Spleen (tissue), 11 donors: ENCODE data around the gene COL4A2. TPM values are rescaled to one million over a fixed set of nuclear protein-coding genes. Genes with fewer than 3 reads are reported as not detected.
"Not testable (repeated sequence)": the region's sequence is repeated elsewhere in the genome, so short reads cannot be mapped to it uniquely, and the experiment has no call there.

ENCODE experiments used
- DNase-seq: peaks from one replicate; pipeline ENCODE4 v3.0.0-alpha.2; 2020
- H3K27ac ChIP-seq, 8 donors: fragments of 200-600 bp; sonication (generic) in 7 of 8; 1 replicate in 4 of 8; 2 replicates in 4 of 8; pipeline versions ENCODE4 v1.5.0 to v1.8.0; 2016 to 2021; ENCODE audit warnings: inconsistent platforms in 4 of 8, mild to moderate bottlenecking in 4 of 8, moderate library complexity in 1 of 8
- H3K27me3 ChIP-seq, 7 donors: fragments of 200-600 bp; sonication (generic) in 6 of 7; replicated peaks in 1 of 7; 1 replicate in 4 of 7; 2 replicates in 3 of 7; pipeline versions ENCODE4 v1.5.0 to v1.8.0; 2016 to 2021; ENCODE audit warnings: inconsistent platforms in 3 of 7, mild to moderate bottlenecking in 1 of 7
- H3K36me3 ChIP-seq, 6 donors: fragments of 200-600 bp; sonication (generic) in 5 of 6; 1 replicate in 4 of 6; 2 replicates in 2 of 6; pipeline versions ENCODE4 v1.5.0 to v1.8.0; 2016 to 2021; ENCODE audit warnings: inconsistent platforms in 2 of 6
- H3K4me1 ChIP-seq, 6 donors: fragments of 200-600 bp; sonication (generic) in 5 of 6; 1 replicate in 3 of 6; 2 replicates in 3 of 6; pipeline versions ENCODE4 v1.5.0 to v1.8.0; 2016 to 2021; ENCODE audit warnings: inconsistent platforms in 3 of 6
- H3K4me3 ChIP-seq, 8 donors: fragments of 200-600 bp; sonication (generic) in 7 of 8; 1 replicate in 4 of 8; 2 replicates in 4 of 8; pipeline versions ENCODE4 v1.5.0 to v1.8.0; 2016 to 2021; ENCODE audit warnings: inconsistent platforms in 4 of 8, mild to moderate bottlenecking in 4 of 8, moderate library complexity in 2 of 8
- H3K9me3 ChIP-seq, 8 donors: fragments of 200-600 bp; sonication (generic) in 7 of 8; 1 replicate in 4 of 8; 2 replicates in 4 of 8; pipeline versions ENCODE4 v1.5.0 to v1.8.0; 2016 to 2021; ENCODE audit warnings: inconsistent platforms in 4 of 8
- POLR2A ChIP-seq, 3 donors: fragments of 450-650 bp; IDR thresholded peaks; one replicate each; pipeline ENCODE4 v1.5.1; 2017; ENCODE audit warnings: antibody characterized with exemption in 3 of 3, mild to moderate bottlenecking in 1 of 3
- POLR2AphosphoS5 ChIP-seq, 3 donors: sonication (generic); formaldehyde crosslinking; IDR thresholded peaks; one replicate each; pipeline ENCODE4 v1.5.1; 2017; ENCODE audit warnings: antibody characterized with exemption in 3 of 3
- WGBS, 5 donors: extraction: QIAGEN DNeasy Blood & Tissue Kit in 3 of 5; methylation state at CpG; one replicate each; pipeline versions ENCODE4 v1.1.5 to v1.1.7; 2013 to 2018; 5-methylcytosine and 5-hydroxymethylcytosine counted together
- intact Hi-C: fragments of 100-400 bp; cut with DNase I; formaldehyde crosslinking; loops from one replicate; pipeline ENCODE4 v1.15.0; 2023; ENCODE audit warnings: low total_unique reads
- polyA plus RNA-seq, 3 donors: library from polyadenylated mRNA; stranded (reverse); fragments of 200-250 nt; gene quantifications; one replicate each; pipeline ENCODE4 v1.2.1, GENCODE V29; 2013
- total RNA-seq, 7 donors: library from RNA; depleted of rRNA in 3 of 7; stranded (reverse); fragments of >200 nt in 3 of 7; fragmentation: NEBNext Ultra II Directional in 4 of 7; extraction: Animal tissue kit (Norgen Biotek cat#: 25700) in 4 of 7; gene quantifications; one replicate each; pipeline versions ENCODE4 v1.1.0 to v1.2.1, GENCODE V29; 2016 to 2021
- TF ChIP-seq, protein P1 (sequence below), 11 experiments: fragments of 200-600 bp in 7 of 11; fragments of 450-650 bp in 4 of 11; sonication (generic) in 4 of 11; IDR thresholded peaks in 8 of 11; conservative IDR thresholded peaks in 3 of 11; 1 replicate in 7 of 11; 2 replicates in 4 of 11; pipeline versions ENCODE4 v1.4.0 to v1.8.0; 2016 to 2021; ENCODE audit warnings: antibody characterized with exemption in 11 of 11, inconsistent platforms in 4 of 11, mild to moderate bottlenecking in 1 of 11
- donor health status: healthy with polysubstance abuse.
- donor health status: DM: no; HTN: no; CAD: no; lungs with moderate emphysema.
- donor health status: DM: no; HTN: no; CAD: no.
- donor health status: Bipolar disorder and iron deficiency.
- donor health status: healthy.
- donor health status: DM: no; HTN: no; CAD: no.
- donor health status: DM: yes; HTN: yes; CAD: no.

Gene COL4A2
- total and polyA plus RNA-seq, 10 donors = 52.6 to 712 (median 337) TPM

- intact Hi-C loops = no loop called here
- peaks cover 0 to 3% (median 0%) of the 10 kb centered on the region in 6 donors for H3K36me3 ChIP-seq
- peak overlapping the region in 4 of 8 donors; percentile 55 to 71 (median 62) for H3K27ac ChIP-seq
- H3K4me3 ChIP-seq = no peak overlapping the region
- H3K9me3 ChIP-seq = no peaks in the 10 kb centered on the region
- DNase-seq = no peak
- H3K4me1 ChIP-seq = peaks cover 0 to 34% (median 12%) of the 10 kb centered on the region in 6 donors
- peaks cover 0 to 45% (median 0%) of the 10 kb centered on the region in 7 donors for H3K27me3 ChIP-seq
- WGBS, 5 donors = 89 to 93% (median 92%) methylated on average over 13 of the region's 13 CpGs
- no peak for TF ChIP-seq POLR2AphosphoS5 (IDR thresholded peaks at IDR 0.05)
- TF ChIP-seq POLR2A (IDR thresholded peaks at IDR 0.05) = no peak
- TF ChIP-seq, protein P1, sequence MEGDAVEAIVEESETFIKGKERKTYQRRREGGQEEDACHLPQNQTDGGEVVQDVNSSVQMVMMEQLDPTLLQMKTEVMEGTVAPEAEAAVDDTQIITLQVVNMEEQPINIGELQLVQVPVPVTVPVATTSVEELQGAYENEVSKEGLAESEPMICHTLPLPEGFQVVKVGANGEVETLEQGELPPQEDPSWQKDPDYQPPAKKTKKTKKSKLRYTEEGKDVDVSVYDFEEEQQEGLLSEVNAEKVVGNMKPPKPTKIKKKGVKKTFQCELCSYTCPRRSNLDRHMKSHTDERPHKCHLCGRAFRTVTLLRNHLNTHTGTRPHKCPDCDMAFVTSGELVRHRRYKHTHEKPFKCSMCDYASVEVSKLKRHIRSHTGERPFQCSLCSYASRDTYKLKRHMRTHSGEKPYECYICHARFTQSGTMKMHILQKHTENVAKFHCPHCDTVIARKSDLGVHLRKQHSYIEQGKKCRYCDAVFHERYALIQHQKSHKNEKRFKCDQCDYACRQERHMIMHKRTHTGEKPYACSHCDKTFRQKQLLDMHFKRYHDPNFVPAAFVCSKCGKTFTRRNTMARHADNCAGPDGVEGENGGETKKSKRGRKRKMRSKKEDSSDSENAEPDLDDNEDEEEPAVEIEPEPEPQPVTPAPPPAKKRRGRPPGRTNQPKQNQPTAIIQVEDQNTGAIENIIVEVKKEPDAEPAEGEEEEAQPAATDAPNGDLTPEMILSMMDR (IDR thresholded peaks at IDR 0.05 in 8 of 11, conservative IDR thresholded peaks at IDR 0.05 in 3 of 11) = no peak
Observed at GRCh38 chr13:110394371-110394841, 87.3 kb downstream of the COL4A2 start.

DNA sequence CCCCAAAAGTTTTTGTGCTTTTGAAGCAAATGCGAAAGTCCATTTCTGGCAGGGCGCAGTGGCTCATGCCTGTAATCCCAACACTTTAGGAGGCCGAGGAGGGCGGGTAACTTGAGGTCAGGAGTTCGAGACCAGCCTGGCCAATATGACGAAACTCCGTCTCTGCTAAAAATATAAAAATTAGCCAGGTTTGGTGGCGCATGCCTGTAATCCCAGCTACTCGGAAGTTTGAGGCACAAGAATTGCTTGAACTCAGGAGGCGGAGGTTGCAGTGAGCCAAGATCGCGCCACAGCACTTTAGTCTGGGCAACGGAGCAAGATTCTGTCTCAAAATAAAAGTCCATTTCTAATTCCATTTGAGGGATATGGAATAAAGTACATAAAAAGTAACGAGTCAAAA, 88.5 kb downstream of the COL4A2 start:
- H3K4me3 ChIP-seq, DNase-seq, H3K36me3 ChIP-seq, H3K9me3 ChIP-seq, intact Hi-C loops: not testable (repeated sequence)
- H3K27ac ChIP-seq = peak overlapping the region in 7 of 8 donors; percentile 2 to 71 (median 62)
- H3K27me3 ChIP-seq = peaks cover 0 to 44% (median 0%) of the 10 kb centered on the region in 7 donors
- H3K4me1 ChIP-seq = peaks cover 0 to 39% (median 15%) of the 10 kb centered on the region in 6 donors
- 79 to 91% (median 88%) methylated on average over 14 of the region's 14 CpGs for WGBS, 5 donors

DNA sequence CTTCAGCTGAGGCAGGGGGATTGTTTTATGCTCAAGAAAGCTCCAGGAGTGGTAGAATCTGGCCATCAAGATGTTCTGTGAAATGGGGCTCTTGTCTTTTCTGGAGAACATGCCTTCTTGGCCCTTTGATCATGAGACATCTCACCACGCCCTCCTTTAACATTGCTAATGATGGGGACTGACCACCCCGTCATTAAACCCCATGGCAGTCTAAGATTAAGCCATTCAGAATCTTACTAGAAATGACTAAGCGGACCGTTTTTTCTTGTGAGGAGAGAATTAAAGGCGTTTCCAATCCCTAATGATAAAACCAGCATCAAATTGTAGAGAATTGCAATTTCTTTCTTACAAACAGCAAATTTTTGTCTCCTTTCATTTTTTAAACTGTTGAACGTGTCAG, 89.4 kb downstream of the COL4A2 start:
- H3K4me3 ChIP-seq = no peak overlapping the region
- no peak for DNase-seq
- no peaks in the 10 kb centered on the region for H3K9me3 ChIP-seq
- intact Hi-C loops = no loop called here
- H3K36me3 ChIP-seq = no peaks in the 10 kb centered on the region
- peaks cover 0 to 38% (median 0%) of the 10 kb centered on the region in 7 donors for H3K27me3 ChIP-seq
- TF ChIP-seq POLR2A (IDR thresholded peaks at IDR 0.05) = no peak
- WGBS, 5 donors = 57 to 70% (median 64%) methylated on average over 6 of the region's 6 CpGs
- peak overlapping the region; percentile 2 to 71 (median 60) for H3K27ac ChIP-seq
- H3K4me1 ChIP-seq = peaks cover 0 to 45% (median 16%) of the 10 kb centered on the region in 6 donors

GRCh38 chr13:110396913-110397381, 89.9 kb downstream of the COL4A2 start:
- no peak for DNase-seq
- H3K9me3 ChIP-seq = no peaks in the 10 kb centered on the region
- peak overlapping the region; percentile 2 to 71 (median 60) for H3K27ac ChIP-seq
- WGBS, 5 donors = 69 to 78% (median 76%) methylated on average over 11 of the region's 11 CpGs
- H3K4me1 ChIP-seq = peaks cover 0 to 40% (median 16%) of the 10 kb centered on the region in 6 donors
- TF ChIP-seq, protein P1 (IDR thresholded peaks at IDR 0.05 in 8 of 11, conservative IDR thresholded peaks at IDR 0.05 in 3 of 11) = no peak
- TF ChIP-seq POLR2AphosphoS5 (IDR thresholded peaks at IDR 0.05) = peak in 1 of 3 donors; percentile 62
- H3K36me3 ChIP-seq = no peaks in the 10 kb centered on the region
- intact Hi-C loops = no loop called here
- H3K4me3 ChIP-seq = no peak overlapping the region
- peaks cover 0 to 33% (median 0%) of the 10 kb centered on the region in 7 donors for H3K27me3 ChIP-seq

- intact Hi-C loops = no loop called here
- WGBS, 5 donors = 70 to 77% (median 73%) methylated on average over 14 of the region's 14 CpGs
- peaks cover 0 to 31% (median 0%) of the 10 kb centered on the region in 7 donors for H3K27me3 ChIP-seq
- no peak overlapping the region for H3K4me3 ChIP-seq
- TF ChIP-seq POLR2A (IDR thresholded peaks at IDR 0.05) (no peak), POLR2AphosphoS5 (IDR thresholded peaks at IDR 0.05) (no peak)
- TF ChIP-seq, protein P1 (IDR thresholded peaks at IDR 0.05 in 8 of 11, conservative IDR thresholded peaks at IDR 0.05 in 3 of 11) = no peak
- peak overlapping the region in 6 of 8 donors; percentile 44 to 71 (median 62) for H3K27ac ChIP-seq
- no peaks in the 10 kb centered on the region for H3K36me3 ChIP-seq
- no peak for DNase-seq
- peaks cover 0 to 34% (median 12%) of the 10 kb centered on the region in 6 donors for H3K4me1 ChIP-seq
- H3K9me3 ChIP-seq = no peaks in the 10 kb centered on the region
Observed at GRCh38 chr13:110397436-110398115, 90.5 kb downstream of the COL4A2 start.
